ENCODE measurements around the gene FLNC. TPM values are rescaled to one million over a fixed set of nuclear protein-coding genes. Genes with fewer than 3 reads are reported as not detected.

The FLNC gene
- total RNA-seq, 1 donor from 2014 or later = 7.7 TPM

- ATAC-seq = no peak
- no peaks in the 10 kb centered on the region for H3K9me3 ChIP-seq
- no peaks in the 10 kb centered on the region for H3K36me3 ChIP-seq
- intact Hi-C loops (cut with DNase I) = no loop called here
- DNase-seq = no peak
- no peaks in the 10 kb centered on the region for H3K27me3 ChIP-seq
- H3K27ac ChIP-seq = no peak overlapping the region
- no peak overlapping the region for H3K4me3 ChIP-seq
- H3K4me1 ChIP-seq = no peaks in the 10 kb centered on the region
- TF ChIP-seq CTCF (IDR thresholded peaks at IDR 0.05) = no peak
These were observed 8.9 kb downstream of the FLNC start for GRCh38 chr7:128838981-128839731.

- Histone ChIP-seq H3K36me3 (no peaks in the 10 kb centered on the region), H3K4me3 (no peak overlapping the region), H3K9me3 (no peaks in the 10 kb centered on the region), H3K27me3 (no peaks in the 10 kb centered on the region), H3K4me1 (no peaks in the 10 kb centered on the region), H3K27ac (no peak overlapping the region)
- TF ChIP-seq CTCF (IDR thresholded peaks at IDR 0.05) = no peak
- intact Hi-C loops (cut with DNase I) = no loop called here
- no peak for ATAC-seq
- peak; percentile 61 for DNase-seq
These were observed 9.6 kb downstream of the FLNC start for GRCh38 chr7:128839751-128840177.

GRCh38 chr7:128840326-128841170 is 10.3 kb downstream of the FLNC start:
- no peak for TF ChIP-seq CTCF (IDR thresholded peaks at IDR 0.05)
- Histone ChIP-seq H3K36me3 (no peaks in the 10 kb centered on the region), H3K27ac (no peak overlapping the region), H3K4me1 (no peaks in the 10 kb centered on the region), H3K9me3 (no peaks in the 10 kb centered on the region), H3K4me3 (no peak overlapping the region), H3K27me3 (no peaks in the 10 kb centered on the region)
- intact Hi-C loops (cut with DNase I) = no loop called here
- DNase-seq (peak; percentile 60), ATAC-seq (no peak)

- H3K27ac ChIP-seq = no peak overlapping the region
- intact Hi-C loops (cut with DNase I) = no loop called here
- ATAC-seq (no peak), DNase-seq (peak; percentile 63)
- no peaks in the 10 kb centered on the region for H3K4me1 ChIP-seq
- TF ChIP-seq CTCF (IDR thresholded peaks at IDR 0.05) = no peak
- no peak overlapping the region for H3K4me3 ChIP-seq
- H3K9me3 ChIP-seq = no peaks in the 10 kb centered on the region
- H3K27me3 ChIP-seq = no peaks in the 10 kb centered on the region
- no peaks in the 10 kb centered on the region for H3K36me3 ChIP-seq
These were observed 11.0 kb downstream of the FLNC start for GRCh38 chr7:128841171-128841690.

GRCh38 chr7:128841921-128842673 is 11.9 kb downstream of the FLNC start:
- peak; percentile 76 for DNase-seq
- no peaks in the 10 kb centered on the region for H3K9me3 ChIP-seq
- H3K4me3 ChIP-seq = no peak overlapping the region
- H3K4me1 ChIP-seq = no peaks in the 10 kb centered on the region
- no peaks in the 10 kb centered on the region for H3K27me3 ChIP-seq
- H3K36me3 ChIP-seq = no peaks in the 10 kb centered on the region
- peak; percentile 74 for ATAC-seq
- peak; percentile 76 for TF ChIP-seq CTCF (IDR thresholded peaks at IDR 0.05)
- intact Hi-C loops (cut with DNase I) = no loop called here
- H3K27ac ChIP-seq = no peak overlapping the region

Measured in upper lobe of right lung (tissue), 1 donor.